Epithelial cell of esophagus (primary cell): ENCODE data around the gene HOXD9.

Experiments
- DNase-seq: peaks from one replicate; pipeline ENCODE4 v3.0.0; 2010; ENCODE audit warnings: low read depth
- H3K4me3 ChIP-seq: 2 replicates; pipeline ENCODE4 v1.5.1; 2011; ENCODE audit warnings: mild to moderate bottlenecking, low read length, control low read depth
- CTCF ChIP-seq: IDR thresholded peaks from 2 replicates; pipeline ENCODE4 v1.5.1; 2011; ENCODE audit warnings: low read depth, mild to moderate bottlenecking, low read length, control low read depth, inconsistent platforms; ENCODE audit not compliant: insufficient read depth; ENCODE audit errors: missing control alignments

Gene HOXD9

GRCh38 chr2:176122683-176123410 is at the start of gene HOXD9:
HOXD9 (plus strand) TSS chr2:176122719; CDS start chr2:176122769, 50 bp downstream.
- no peak within 1 kb of the TSS for H3K4me3 ChIP-seq
- DNase-seq = no peak
- no peak for TF ChIP-seq CTCF

GRCh38 chr2:176072951-176073904 is 49.3 kb upstream of the HOXD9 start:
- no peak for TF ChIP-seq CTCF
- DNase-seq = no peak
- no peak overlapping the region for H3K4me3 ChIP-seq

- no peak for DNase-seq
- TF ChIP-seq CTCF = no peak
These were observed 47.5 kb upstream of the HOXD9 start for GRCh38 chr2:176074919-176075425.

GRCh38 chr2:176075481-176075880 is 47.0 kb upstream of the HOXD9 start:
- TF ChIP-seq CTCF = no peak
- no peak for DNase-seq
- no peak overlapping the region for H3K4me3 ChIP-seq

More at GRCh38 chr2:176074919-176075425, 47.5 kb upstream of the HOXD9 start:
- H3K4me3 ChIP-seq = no peak overlapping the region

GRCh38 chr2:176076063-176076462 is 46.5 kb upstream of the HOXD9 start:
- TF ChIP-seq CTCF = no peak
- no peak overlapping the region for H3K4me3 ChIP-seq
- DNase-seq = no peak

- no peak overlapping the region for H3K4me3 ChIP-seq
- TF ChIP-seq CTCF = no peak
- no peak for DNase-seq
These were observed 45.7 kb upstream of the HOXD9 start for GRCh38 chr2:176076796-176077195.
